Fibroblast of mammary gland (primary cell): ENCODE results near the gene ZBTB5.

Experiments
- DNase-seq: peaks from one replicate; pipeline ENCODE4 v3.0.0-alpha.2; 2010; ENCODE audit warnings: low read depth
- H3K4me3 ChIP-seq: 2 replicates; pipeline ENCODE4 v1.5.1; 2011; ENCODE audit warnings: low read depth, mild to moderate bottlenecking, low read length, moderate library complexity; ENCODE audit not compliant: control insufficient read depth
- CTCF ChIP-seq: conservative IDR thresholded peaks from 2 replicates; pipeline ENCODE4 v1.5.1; 2011; ENCODE audit warnings: low read depth, low read length, inconsistent platforms; ENCODE audit not compliant: control insufficient read depth, insufficient read depth

The ZBTB5 gene

GRCh38 chr9:37508834-37509206, 43.6 kb upstream of the ZBTB5 start:
- TF ChIP-seq CTCF: no peak
- no peak overlapping the region for H3K4me3 ChIP-seq
- DNase-seq: no peak

GRCh38 chr9:37508135-37508833, 43.0 kb upstream of the ZBTB5 start:
- H3K4me3 ChIP-seq: no peak overlapping the region
- DNase-seq: peak; percentile 42
- no peak for TF ChIP-seq CTCF

- H3K4me3 ChIP-seq: no peak overlapping the region
- no peak for TF ChIP-seq CTCF
- no peak for DNase-seq
Measured at GRCh38 chr9:37507566-37508134, 42.4 kb upstream of the ZBTB5 start.

- DNase-seq: no peak
- H3K4me3 ChIP-seq: no peak overlapping the region
- no peak for TF ChIP-seq CTCF
Measured at GRCh38 chr9:37504605-37505004, 39.4 kb upstream of the ZBTB5 start.

GRCh38 chr9:37503736-37504135, 38.5 kb upstream of the ZBTB5 start:
- H3K4me3 ChIP-seq: no peak overlapping the region
- TF ChIP-seq CTCF: no peak
- DNase-seq: peak; percentile 31

GRCh38 chr9:37501957-37502596, 36.8 kb upstream of the ZBTB5 start:
- DNase-seq: no peak
- H3K4me3 ChIP-seq: no peak overlapping the region
- no peak for TF ChIP-seq CTCF

- TF ChIP-seq CTCF: no peak
- DNase-seq: no peak
- no peak overlapping the region for H3K4me3 ChIP-seq
Measured at GRCh38 chr9:37499297-37499696, 34.0 kb upstream of the ZBTB5 start.
